ENCODE data around the gene LRRFIP1. TPM values are rescaled to one million over a fixed set of nuclear protein-coding genes. Genes with fewer than 3 reads are reported as not detected.
"Not testable (repeated sequence)": the region's sequence is repeated elsewhere in the genome, so short reads cannot be mapped to it uniquely, and the experiment has no call there.

Gene LRRFIP1
- total RNA-seq, 1 donor from 2014 or later, result 115 TPM

DNA sequence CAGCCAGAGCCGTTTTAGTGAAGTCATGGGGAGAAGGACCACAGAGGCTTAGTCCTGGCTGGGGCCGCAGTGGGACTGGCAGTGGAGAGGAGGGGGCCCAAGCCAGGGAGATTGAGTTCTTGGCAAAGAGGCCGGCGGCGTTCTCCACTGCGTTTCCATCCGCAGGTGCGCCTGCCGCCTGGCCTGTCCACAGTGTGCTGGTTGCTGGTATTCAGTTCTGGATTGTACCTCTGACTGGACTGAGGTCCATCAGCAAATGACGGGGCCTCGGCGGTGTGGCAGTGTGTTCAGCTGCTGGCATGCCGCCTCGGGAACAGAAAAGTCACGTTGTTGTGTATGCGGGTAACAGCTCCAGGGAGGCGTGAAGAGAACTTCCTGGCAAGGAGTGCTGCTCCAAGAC is 36.8 kb downstream of the LRRFIP1 start:
- no peaks in the 10 kb centered on the region for H3K36me3 ChIP-seq (ENCODE audit: control insufficient read depth, insufficient read depth, low read length)
- H3K4me3 ChIP-seq (ENCODE audit: low read depth, low read length), result no peak overlapping the region
- no peaks in the 10 kb centered on the region for H3K27me3 ChIP-seq (ENCODE audit: control insufficient read depth, insufficient read depth, low read length)
- TF ChIP-seq, protein P1, sequence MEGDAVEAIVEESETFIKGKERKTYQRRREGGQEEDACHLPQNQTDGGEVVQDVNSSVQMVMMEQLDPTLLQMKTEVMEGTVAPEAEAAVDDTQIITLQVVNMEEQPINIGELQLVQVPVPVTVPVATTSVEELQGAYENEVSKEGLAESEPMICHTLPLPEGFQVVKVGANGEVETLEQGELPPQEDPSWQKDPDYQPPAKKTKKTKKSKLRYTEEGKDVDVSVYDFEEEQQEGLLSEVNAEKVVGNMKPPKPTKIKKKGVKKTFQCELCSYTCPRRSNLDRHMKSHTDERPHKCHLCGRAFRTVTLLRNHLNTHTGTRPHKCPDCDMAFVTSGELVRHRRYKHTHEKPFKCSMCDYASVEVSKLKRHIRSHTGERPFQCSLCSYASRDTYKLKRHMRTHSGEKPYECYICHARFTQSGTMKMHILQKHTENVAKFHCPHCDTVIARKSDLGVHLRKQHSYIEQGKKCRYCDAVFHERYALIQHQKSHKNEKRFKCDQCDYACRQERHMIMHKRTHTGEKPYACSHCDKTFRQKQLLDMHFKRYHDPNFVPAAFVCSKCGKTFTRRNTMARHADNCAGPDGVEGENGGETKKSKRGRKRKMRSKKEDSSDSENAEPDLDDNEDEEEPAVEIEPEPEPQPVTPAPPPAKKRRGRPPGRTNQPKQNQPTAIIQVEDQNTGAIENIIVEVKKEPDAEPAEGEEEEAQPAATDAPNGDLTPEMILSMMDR (IDR thresholded peaks at IDR 0.05; ENCODE audit: insufficient read depth, low read length, severe bottlenecking), result no peak
- FAIRE-seq (no peak), DNase-seq (ENCODE audit: low read depth) (no peak)

DNA sequence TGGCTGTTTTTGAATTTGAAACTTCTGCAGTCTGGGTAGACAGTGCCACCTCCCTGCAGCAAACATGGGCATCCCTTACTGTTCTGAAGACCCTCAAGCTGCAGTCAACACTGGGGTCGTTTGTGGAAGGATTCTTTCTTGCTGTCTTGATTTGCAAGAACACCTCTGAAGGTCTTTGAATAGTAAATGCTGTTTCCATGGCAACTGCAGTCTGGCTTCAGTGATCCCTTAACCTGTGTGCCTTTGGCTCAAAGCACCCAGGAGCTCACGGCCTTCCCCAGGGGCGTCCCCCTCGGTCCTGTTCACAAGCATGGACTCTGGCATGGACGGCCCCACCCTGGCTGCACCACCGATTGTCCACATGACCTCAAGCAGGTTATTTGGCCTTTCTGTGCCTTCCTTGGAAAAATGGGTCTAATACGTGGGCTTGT is 38.3 kb downstream of the LRRFIP1 start:
- no peaks in the 10 kb centered on the region for H3K36me3 ChIP-seq (ENCODE audit: control insufficient read depth, insufficient read depth, low read length)
- FAIRE-seq (no peak), DNase-seq (ENCODE audit: low read depth) (no peak)
- TF ChIP-seq, protein P1 (IDR thresholded peaks at IDR 0.05; ENCODE audit: insufficient read depth, low read length, severe bottlenecking), result no peak
- no peak overlapping the region for H3K4me3 ChIP-seq (ENCODE audit: low read depth, low read length)
- H3K27me3 ChIP-seq (ENCODE audit: control insufficient read depth, insufficient read depth, low read length), result no peaks in the 10 kb centered on the region

DNA sequence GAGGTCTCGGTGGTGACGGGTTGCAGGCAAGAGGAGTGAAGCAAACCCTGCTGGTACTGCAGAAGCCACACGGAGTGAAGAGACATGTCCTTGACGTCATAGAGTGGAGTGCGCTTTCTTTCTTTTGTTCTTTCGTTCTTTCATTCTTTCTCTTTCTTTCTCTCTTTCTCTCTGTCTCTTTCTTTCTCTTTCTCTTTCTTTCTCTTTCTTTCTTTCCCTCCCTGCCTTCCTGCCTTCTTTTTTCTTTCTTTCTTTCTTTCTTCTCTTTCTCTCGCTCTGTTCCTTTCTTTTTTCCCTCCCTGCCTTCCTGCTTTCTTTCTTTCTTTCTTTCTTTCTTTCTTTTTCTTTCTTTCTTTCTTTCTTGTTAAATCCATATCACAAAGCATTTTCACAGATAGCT is 39.2 kb downstream of the LRRFIP1 start:
- no peak overlapping the region for H3K4me3 ChIP-seq (ENCODE audit: low read depth, low read length)
- TF ChIP-seq, protein P1 (IDR thresholded peaks at IDR 0.05; ENCODE audit: insufficient read depth, low read length, severe bottlenecking), result no peak
- no peak for FAIRE-seq
- no peaks in the 10 kb centered on the region for H3K27me3 ChIP-seq (ENCODE audit: control insufficient read depth, insufficient read depth, low read length)
- no peak for DNase-seq (ENCODE audit: low read depth)
- no peaks in the 10 kb centered on the region for H3K36me3 ChIP-seq (ENCODE audit: control insufficient read depth, insufficient read depth, low read length)

DNA sequence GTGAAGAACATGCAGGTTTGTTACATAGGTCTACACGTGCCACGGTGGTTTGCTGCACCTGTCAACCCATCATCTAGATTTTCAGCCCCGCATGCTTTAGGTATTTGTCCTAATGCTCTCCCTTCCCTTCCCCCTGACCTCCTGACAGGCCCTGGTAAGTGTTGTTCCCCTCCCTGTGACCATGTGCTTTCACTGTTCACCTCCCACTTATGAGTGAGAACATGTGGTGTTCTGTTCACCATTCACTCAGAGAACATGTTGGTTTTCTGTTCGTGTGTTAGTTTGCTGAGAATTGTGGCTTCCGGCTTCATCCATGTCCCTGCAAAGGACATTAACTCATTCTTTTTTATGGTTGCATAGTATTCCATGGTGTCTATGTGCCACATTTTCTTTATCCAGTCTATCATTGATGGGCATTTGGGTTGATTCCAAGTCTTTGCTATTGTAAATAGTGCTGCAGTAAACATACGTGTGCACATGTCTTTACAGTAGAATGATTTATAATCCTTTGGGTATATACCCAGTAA is 39.7 kb downstream of the LRRFIP1 start:
- not testable (repeated sequence) for H3K36me3 ChIP-seq (ENCODE audit: control insufficient read depth, insufficient read depth, low read length); FAIRE-seq; H3K27me3 ChIP-seq (ENCODE audit: control insufficient read depth, insufficient read depth, low read length); DNase-seq (ENCODE audit: low read depth); H3K4me3 ChIP-seq (ENCODE audit: low read depth, low read length)

DNA sequence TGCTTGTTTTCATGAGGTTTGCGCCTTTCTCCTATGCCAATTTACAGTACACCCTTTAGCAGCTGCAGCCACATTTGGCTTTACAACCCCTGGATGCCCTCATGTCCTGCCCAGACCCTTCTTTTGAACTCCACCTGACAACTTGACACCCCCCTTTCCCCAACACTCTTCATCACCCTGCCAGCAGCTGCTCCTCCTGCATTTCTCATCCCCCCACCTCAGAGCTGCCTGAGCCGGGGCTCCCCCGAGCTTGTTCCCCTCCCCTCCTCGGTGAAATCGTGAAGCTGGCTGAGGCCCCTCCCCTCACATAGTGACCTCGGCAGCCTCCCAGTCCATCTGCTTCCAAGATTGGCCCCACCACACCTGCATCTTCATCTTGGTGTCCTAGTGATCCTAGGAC is 40.5 kb downstream of the LRRFIP1 start:
- Histone ChIP-seq H3K27me3 (ENCODE audit: control insufficient read depth, insufficient read depth, low read length) (no peaks in the 10 kb centered on the region), H3K36me3 (ENCODE audit: control insufficient read depth, insufficient read depth, low read length) (no peaks in the 10 kb centered on the region), H3K4me3 (ENCODE audit: low read depth, low read length) (no peak overlapping the region)
- DNase-seq (ENCODE audit: low read depth), result no peak
- TF ChIP-seq, protein P1 (IDR thresholded peaks at IDR 0.05; ENCODE audit: insufficient read depth, low read length, severe bottlenecking), result no peak
- FAIRE-seq, result no peak

DNA sequence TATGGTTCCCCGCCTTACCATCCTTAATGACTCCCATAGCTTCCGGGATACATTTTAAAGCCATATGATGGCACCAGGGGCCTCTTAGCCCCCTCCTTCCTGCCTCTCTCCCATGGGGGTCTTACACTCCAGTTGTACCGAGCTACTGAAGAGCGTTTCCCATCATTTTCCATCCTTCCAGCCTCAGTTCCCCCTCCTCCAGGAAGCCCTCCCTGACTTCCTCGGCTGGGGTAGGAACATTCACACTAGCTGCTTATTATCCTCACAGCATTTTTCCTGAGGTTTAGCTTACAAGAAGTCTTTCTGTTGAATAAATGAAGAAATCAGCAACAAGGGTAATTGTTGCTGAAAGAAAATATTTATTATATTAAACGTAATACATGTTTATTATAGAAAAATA is 41.1 kb downstream of the LRRFIP1 start:
- H3K27me3 ChIP-seq (ENCODE audit: control insufficient read depth, insufficient read depth, low read length), result no peaks in the 10 kb centered on the region
- FAIRE-seq (no peak), DNase-seq (ENCODE audit: low read depth) (no peak)
- H3K36me3 ChIP-seq (ENCODE audit: control insufficient read depth, insufficient read depth, low read length), result no peaks in the 10 kb centered on the region
- TF ChIP-seq, protein P1 (IDR thresholded peaks at IDR 0.05; ENCODE audit: insufficient read depth, low read length, severe bottlenecking), result no peak
- H3K4me3 ChIP-seq (ENCODE audit: low read depth, low read length), result no peak overlapping the region

Measured in bronchial epithelial cell (primary cell).